ENCODE data around the gene FLT1. TPM values are rescaled to one million over a fixed set of nuclear protein-coding genes. Genes with fewer than 3 reads are reported as not detected.

The FLT1 gene
- total RNA-seq, 6 experiments from 2014 or later = 80.5 to 118 (median 91.0) TPM

DNA sequence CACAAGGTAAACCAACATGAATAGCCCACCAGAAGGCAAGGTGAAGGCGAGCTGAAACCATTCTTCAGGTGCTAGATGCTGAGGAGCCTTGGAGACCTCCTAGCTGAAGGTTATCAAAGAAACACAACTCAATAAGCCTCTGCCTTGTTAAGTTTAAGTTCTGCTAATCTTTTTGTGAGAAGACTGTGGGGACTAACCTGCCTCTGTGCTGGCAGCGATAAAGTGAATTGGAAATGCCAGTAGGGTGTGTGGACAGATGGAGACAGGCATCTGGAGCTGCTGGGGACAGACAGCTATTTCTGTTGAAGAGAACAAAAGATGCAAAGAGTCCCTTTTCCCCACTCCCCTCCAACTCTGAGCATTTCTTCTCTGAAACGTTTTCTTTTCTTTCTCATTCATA, 33.5 kb upstream of the FLT1 start:
- Mint-ChIP-seq H3K36me3 (ENCODE audit: low read depth) (no peaks in the 10 kb centered on the region), H3K27ac (no peak overlapping the region), H3K27me3 (ENCODE audit: insufficient read depth) (no peaks in the 10 kb centered on the region; the same call in 1 of the 2 replicates), H3K4me1 (ENCODE audit: low read depth) (peaks cover 6% of the 10 kb centered on the region), H3K4me3 (no peak overlapping the region), H3K9me3 (no peaks in the 10 kb centered on the region)
- TF ChIP-seq, protein P1, sequence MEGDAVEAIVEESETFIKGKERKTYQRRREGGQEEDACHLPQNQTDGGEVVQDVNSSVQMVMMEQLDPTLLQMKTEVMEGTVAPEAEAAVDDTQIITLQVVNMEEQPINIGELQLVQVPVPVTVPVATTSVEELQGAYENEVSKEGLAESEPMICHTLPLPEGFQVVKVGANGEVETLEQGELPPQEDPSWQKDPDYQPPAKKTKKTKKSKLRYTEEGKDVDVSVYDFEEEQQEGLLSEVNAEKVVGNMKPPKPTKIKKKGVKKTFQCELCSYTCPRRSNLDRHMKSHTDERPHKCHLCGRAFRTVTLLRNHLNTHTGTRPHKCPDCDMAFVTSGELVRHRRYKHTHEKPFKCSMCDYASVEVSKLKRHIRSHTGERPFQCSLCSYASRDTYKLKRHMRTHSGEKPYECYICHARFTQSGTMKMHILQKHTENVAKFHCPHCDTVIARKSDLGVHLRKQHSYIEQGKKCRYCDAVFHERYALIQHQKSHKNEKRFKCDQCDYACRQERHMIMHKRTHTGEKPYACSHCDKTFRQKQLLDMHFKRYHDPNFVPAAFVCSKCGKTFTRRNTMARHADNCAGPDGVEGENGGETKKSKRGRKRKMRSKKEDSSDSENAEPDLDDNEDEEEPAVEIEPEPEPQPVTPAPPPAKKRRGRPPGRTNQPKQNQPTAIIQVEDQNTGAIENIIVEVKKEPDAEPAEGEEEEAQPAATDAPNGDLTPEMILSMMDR (IDR thresholded peaks at IDR 0.05) = no peak
- no peak for DNase-seq

DNA sequence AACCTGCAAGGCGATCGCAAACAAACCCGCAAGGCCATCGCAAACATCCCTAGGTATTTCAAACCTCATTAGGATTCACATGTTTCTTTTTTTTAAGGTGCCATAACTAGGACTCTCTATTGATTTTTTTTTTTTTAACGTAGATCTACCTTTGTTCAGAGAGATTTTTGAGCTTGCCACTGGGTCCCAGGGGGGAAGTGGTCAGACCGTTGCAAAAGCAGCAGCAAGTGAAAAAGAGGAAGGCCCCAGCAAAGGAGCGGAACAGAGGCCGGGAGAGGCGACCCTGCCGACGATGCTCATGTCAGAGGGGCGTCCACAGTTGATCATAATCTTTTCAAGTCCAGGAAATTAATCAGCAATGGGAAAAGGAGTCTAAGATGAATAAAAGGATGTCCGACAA, 32.7 kb upstream of the FLT1 start:
- H3K27ac Mint-ChIP-seq = no peak overlapping the region
- no peaks in the 10 kb centered on the region for H3K9me3 Mint-ChIP-seq
- H3K4me1 Mint-ChIP-seq (ENCODE audit: low read depth) = peaks cover 6% of the 10 kb centered on the region
- no peaks in the 10 kb centered on the region for H3K36me3 Mint-ChIP-seq (ENCODE audit: low read depth)
- TF ChIP-seq, protein P1 (IDR thresholded peaks at IDR 0.05) = no peak
- no peaks in the 10 kb centered on the region; the same call in 1 of the 2 replicates for H3K27me3 Mint-ChIP-seq (ENCODE audit: insufficient read depth)
- no peak overlapping the region for H3K4me3 Mint-ChIP-seq
- no peak for DNase-seq

DNA sequence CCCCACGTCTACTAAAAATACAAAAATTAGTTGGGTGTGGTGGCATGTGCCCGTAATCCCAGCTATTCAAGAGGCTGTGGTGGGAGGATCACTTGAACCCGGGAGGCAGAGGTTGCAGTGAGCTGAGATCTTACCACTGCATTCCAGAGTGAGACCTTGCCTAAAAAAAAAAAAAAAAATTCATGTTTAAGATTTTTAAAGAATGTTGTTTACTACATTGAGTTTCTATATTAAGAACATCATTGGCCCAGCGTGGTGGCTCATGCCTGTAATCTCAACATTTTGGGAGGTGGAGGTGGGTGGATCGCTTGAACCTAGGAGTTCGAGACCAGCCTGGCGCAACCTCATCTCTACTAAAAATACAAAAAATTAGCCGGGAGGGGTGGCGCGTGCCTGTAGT, 31.9 kb upstream of the FLT1 start:
- no peak overlapping the region for H3K27ac Mint-ChIP-seq
- TF ChIP-seq, protein P1 (IDR thresholded peaks at IDR 0.05) = no peak
- H3K4me3 Mint-ChIP-seq = no peak overlapping the region
- H3K4me1 Mint-ChIP-seq (ENCODE audit: low read depth) = peaks cover 6% of the 10 kb centered on the region
- DNase-seq = no peak
- H3K27me3 Mint-ChIP-seq (ENCODE audit: insufficient read depth) = no peaks in the 10 kb centered on the region; the same call in 1 of the 2 replicates
- H3K36me3 Mint-ChIP-seq (ENCODE audit: low read depth) = no peaks in the 10 kb centered on the region
- H3K9me3 Mint-ChIP-seq = no peaks in the 10 kb centered on the region

DNA sequence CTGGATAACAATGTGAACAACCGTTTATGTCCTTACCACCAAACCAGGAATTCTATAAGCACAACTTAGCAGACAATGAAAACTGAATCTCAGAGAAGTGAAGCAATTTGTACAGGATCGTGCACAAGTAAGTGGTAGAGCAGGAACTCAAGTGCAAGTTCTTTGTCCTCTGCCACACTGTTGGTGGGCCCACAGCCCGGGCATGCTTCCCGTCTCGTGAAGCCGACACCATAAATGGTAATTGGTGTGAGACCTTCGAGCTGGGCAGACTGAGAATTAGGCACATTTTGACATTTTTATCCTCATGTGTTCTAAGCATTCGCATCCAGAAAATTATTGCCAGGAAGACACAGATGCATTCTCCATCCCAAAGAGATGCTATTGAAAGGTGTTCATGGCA, 27.9 kb upstream of the FLT1 start:
- Mint-ChIP-seq H3K4me3 (no peak overlapping the region), H3K4me1 (ENCODE audit: low read depth) (peaks cover 23% of the 10 kb centered on the region), H3K9me3 (no peaks in the 10 kb centered on the region), H3K36me3 (ENCODE audit: low read depth) (no peaks in the 10 kb centered on the region), H3K27ac (no peak overlapping the region), H3K27me3 (ENCODE audit: insufficient read depth) (no peaks in the 10 kb centered on the region; the same call in none of the 2 replicates)
- no peak for DNase-seq
- TF ChIP-seq, protein P1 (IDR thresholded peaks at IDR 0.05) = no peak

DNA sequence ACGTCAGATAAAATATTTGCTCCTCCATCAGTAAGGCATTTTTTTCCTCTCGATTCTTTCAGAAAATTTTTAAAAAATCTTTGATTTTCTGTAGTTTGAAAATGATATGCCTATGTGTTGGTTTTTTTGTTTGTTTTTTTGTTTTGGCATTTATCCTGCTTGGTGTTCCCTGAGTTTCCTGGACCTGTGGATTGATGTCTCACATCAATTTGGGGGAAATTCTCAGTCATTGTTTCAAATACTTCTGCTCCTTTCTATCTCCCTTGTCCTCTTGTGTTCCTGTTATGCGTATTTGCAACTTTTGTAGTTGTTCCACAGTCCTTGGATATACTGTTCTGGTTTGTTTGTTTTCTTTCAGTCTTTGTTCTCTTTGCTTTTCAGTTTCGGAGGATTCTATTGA, 18.8 kb upstream of the FLT1 start:
- DNase-seq = no peak
- Mint-ChIP-seq H3K4me1 (ENCODE audit: low read depth) (peaks cover 1% of the 10 kb centered on the region), H3K27me3 (ENCODE audit: insufficient read depth) (peaks cover 2% of the 10 kb centered on the region), H3K36me3 (ENCODE audit: low read depth) (no peaks in the 10 kb centered on the region), H3K4me3 (no peak overlapping the region), H3K9me3 (no peaks in the 10 kb centered on the region), H3K27ac (no peak overlapping the region)
- TF ChIP-seq, protein P1 (IDR thresholded peaks at IDR 0.05) = no peak

DNA sequence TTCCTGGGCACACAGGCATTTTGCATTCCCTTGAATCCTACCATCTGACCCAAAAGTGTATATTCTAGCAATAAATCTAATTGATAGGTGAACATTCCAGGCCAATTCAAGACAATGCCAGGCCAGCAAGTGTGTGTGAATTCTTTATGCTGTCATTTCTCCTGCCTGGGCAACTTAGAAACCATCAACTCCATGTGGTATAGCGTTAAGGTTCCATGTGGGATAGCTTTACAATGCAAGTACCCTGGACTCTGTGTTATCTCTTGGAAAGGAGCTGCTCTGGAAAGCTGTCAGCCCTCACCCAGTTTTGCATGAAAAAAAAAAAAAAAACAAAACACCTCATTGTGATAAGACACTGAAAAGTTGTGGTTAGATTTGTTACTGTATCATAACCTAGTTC, 15.6 kb upstream of the FLT1 start:
- TF ChIP-seq, protein P1 (IDR thresholded peaks at IDR 0.05) = no peak
- DNase-seq = no peak
- Mint-ChIP-seq H3K27ac (no peak overlapping the region), H3K36me3 (ENCODE audit: low read depth) (no peaks in the 10 kb centered on the region), H3K9me3 (no peaks in the 10 kb centered on the region), H3K4me1 (ENCODE audit: low read depth) (peaks cover 2% of the 10 kb centered on the region; the same call in 1 of the 2 replicates), H3K27me3 (ENCODE audit: insufficient read depth) (no peaks in the 10 kb centered on the region; the same call in 1 of the 2 replicates), H3K4me3 (no peak overlapping the region)
